IPS-20b (cell line): ENCODE results near the gene AMOT.

Source experiments
- H3K27ac ChIP-seq: one replicate; pipeline ENCODE4 v1.5.1; 2013; ENCODE audit warnings: low read length
- H3K27me3 ChIP-seq: 2 replicates; pipeline ENCODE4 v1.6.1; 2013; ENCODE audit warnings: mild to moderate bottlenecking, low read length, inconsistent platforms; ENCODE audit not compliant: insufficient read depth
- H3K36me3 ChIP-seq: 2 replicates; pipeline ENCODE4 v1.6.1; 2013; ENCODE audit warnings: low read depth, mild to moderate bottlenecking, inconsistent platforms, low read length, moderate library complexity; ENCODE audit not compliant: insufficient read depth
- H3K4me1 ChIP-seq: 2 replicates; pipeline ENCODE4 v1.6.1; 2013; ENCODE audit warnings: mild to moderate bottlenecking, control low read depth, inconsistent platforms, low read length, moderate library complexity; ENCODE audit not compliant: insufficient read depth
- H3K4me3 ChIP-seq: 2 replicates; pipeline ENCODE4 v1.5.1; 2013; ENCODE audit warnings: mild to moderate bottlenecking, low read length, inconsistent platforms
- H3K9ac ChIP-seq: 2 replicates; pipeline ENCODE4 v1.6.1; 2013; ENCODE audit warnings: low read depth, mild to moderate bottlenecking, inconsistent platforms, low read length, moderate library complexity
- H3K9me3 ChIP-seq: 2 replicates; pipeline ENCODE4 v1.6.1; 2013; ENCODE audit warnings: mild to moderate bottlenecking, low read depth, low read length, inconsistent platforms; ENCODE audit not compliant: insufficient read depth

The AMOT gene

GRCh38 chrX:112789931-112790330 lies 50.7 kb downstream of the AMOT start:
- Histone ChIP-seq H3K27ac (no peak overlapping the region), H3K4me1 (no peaks in the 10 kb centered on the region), H3K9me3 (no peaks in the 10 kb centered on the region), H3K4me3 (no peak overlapping the region), H3K9ac (no peak overlapping the region), H3K36me3 (no peaks in the 10 kb centered on the region), H3K27me3 (no peaks in the 10 kb centered on the region)

- Histone ChIP-seq H3K4me1 (no peaks in the 10 kb centered on the region), H3K36me3 (no peaks in the 10 kb centered on the region), H3K27me3 (no peaks in the 10 kb centered on the region), H3K9ac (no peak overlapping the region), H3K9me3 (no peaks in the 10 kb centered on the region), H3K27ac (no peak overlapping the region), H3K4me3 (no peak overlapping the region)
Observed at GRCh38 chrX:112786076-112786475, 54.6 kb downstream of the AMOT start.

GRCh38 chrX:112785344-112785743 lies 55.3 kb downstream of the AMOT start:
- H3K9ac ChIP-seq, result no peak overlapping the region
- no peaks in the 10 kb centered on the region for H3K9me3 ChIP-seq
- H3K27ac ChIP-seq, result no peak overlapping the region
- H3K36me3 ChIP-seq, result no peaks in the 10 kb centered on the region
- no peak overlapping the region for H3K4me3 ChIP-seq
- H3K4me1 ChIP-seq, result no peaks in the 10 kb centered on the region
- H3K27me3 ChIP-seq, result no peaks in the 10 kb centered on the region

- no peaks in the 10 kb centered on the region for H3K9me3 ChIP-seq
- no peaks in the 10 kb centered on the region for H3K36me3 ChIP-seq
- no peak overlapping the region for H3K27ac ChIP-seq
- no peak overlapping the region for H3K4me3 ChIP-seq
- no peak overlapping the region for H3K9ac ChIP-seq
- no peaks in the 10 kb centered on the region for H3K4me1 ChIP-seq
- no peaks in the 10 kb centered on the region for H3K27me3 ChIP-seq
Observed at GRCh38 chrX:112784692-112785091, 55.9 kb downstream of the AMOT start.

- Histone ChIP-seq H3K27me3 (no peaks in the 10 kb centered on the region), H3K4me1 (no peaks in the 10 kb centered on the region), H3K36me3 (no peaks in the 10 kb centered on the region), H3K27ac (no peak overlapping the region), H3K9ac (no peak overlapping the region), H3K9me3 (no peaks in the 10 kb centered on the region), H3K4me3 (no peak overlapping the region)
Observed at GRCh38 chrX:112779139-112779538, 61.5 kb downstream of the AMOT start.

- no peaks in the 10 kb centered on the region for H3K4me1 ChIP-seq
- H3K9ac ChIP-seq, result no peak overlapping the region
- no peaks in the 10 kb centered on the region for H3K36me3 ChIP-seq
- H3K27ac ChIP-seq, result no peak overlapping the region
- no peaks in the 10 kb centered on the region for H3K27me3 ChIP-seq
- H3K4me3 ChIP-seq, result no peak overlapping the region
- no peaks in the 10 kb centered on the region for H3K9me3 ChIP-seq
Observed at GRCh38 chrX:112774651-112775293, 65.9 kb downstream of the AMOT start.

GRCh38 chrX:112774142-112774541 lies 66.5 kb downstream of the AMOT start:
- Histone ChIP-seq H3K27me3 (no peaks in the 10 kb centered on the region), H3K9me3 (no peaks in the 10 kb centered on the region), H3K27ac (no peak overlapping the region), H3K4me3 (no peak overlapping the region), H3K4me1 (no peaks in the 10 kb centered on the region), H3K9ac (no peak overlapping the region), H3K36me3 (no peaks in the 10 kb centered on the region)

- H3K27me3 ChIP-seq, result no peaks in the 10 kb centered on the region
- H3K36me3 ChIP-seq, result no peaks in the 10 kb centered on the region
- no peaks in the 10 kb centered on the region for H3K9me3 ChIP-seq
- no peak overlapping the region for H3K9ac ChIP-seq
- H3K27ac ChIP-seq, result no peak overlapping the region
- H3K4me1 ChIP-seq, result no peaks in the 10 kb centered on the region
- H3K4me3 ChIP-seq, result no peak overlapping the region
Observed at GRCh38 chrX:112769034-112769433, 71.6 kb downstream of the AMOT start.

- Histone ChIP-seq H3K4me3 (no peak overlapping the region), H3K27ac (no peak overlapping the region), H3K36me3 (no peaks in the 10 kb centered on the region), H3K9me3 (no peaks in the 10 kb centered on the region), H3K27me3 (no peaks in the 10 kb centered on the region), H3K9ac (no peak overlapping the region), H3K4me1 (no peaks in the 10 kb centered on the region)
Observed at GRCh38 chrX:112768563-112768962, 72.1 kb downstream of the AMOT start.

GRCh38 chrX:112766774-112767173 lies 73.9 kb downstream of the AMOT start:
- Histone ChIP-seq H3K4me1 (no peaks in the 10 kb centered on the region), H3K27ac (no peak overlapping the region), H3K4me3 (no peak overlapping the region), H3K9me3 (no peaks in the 10 kb centered on the region), H3K27me3 (no peaks in the 10 kb centered on the region), H3K36me3 (no peaks in the 10 kb centered on the region), H3K9ac (no peak overlapping the region)

- H3K9ac ChIP-seq, result no peak overlapping the region
- H3K9me3 ChIP-seq, result no peaks in the 10 kb centered on the region
- no peaks in the 10 kb centered on the region for H3K36me3 ChIP-seq
- no peak overlapping the region for H3K27ac ChIP-seq
- no peaks in the 10 kb centered on the region for H3K4me1 ChIP-seq
- no peaks in the 10 kb centered on the region for H3K27me3 ChIP-seq
- no peak overlapping the region for H3K4me3 ChIP-seq
Observed at GRCh38 chrX:112761242-112762207, 79.1 kb downstream of the AMOT start.

- no peak overlapping the region for H3K9ac ChIP-seq
- H3K27me3 ChIP-seq, result no peaks in the 10 kb centered on the region
- H3K36me3 ChIP-seq, result no peaks in the 10 kb centered on the region
- H3K4me3 ChIP-seq, result no peak overlapping the region
- H3K9me3 ChIP-seq, result no peaks in the 10 kb centered on the region
- no peaks in the 10 kb centered on the region for H3K4me1 ChIP-seq
- H3K27ac ChIP-seq, result no peak overlapping the region
Observed at GRCh38 chrX:112760697-112761096, 79.9 kb downstream of the AMOT start.
